Measurements from ENCODE around the gene MTUS2.

DNA sequence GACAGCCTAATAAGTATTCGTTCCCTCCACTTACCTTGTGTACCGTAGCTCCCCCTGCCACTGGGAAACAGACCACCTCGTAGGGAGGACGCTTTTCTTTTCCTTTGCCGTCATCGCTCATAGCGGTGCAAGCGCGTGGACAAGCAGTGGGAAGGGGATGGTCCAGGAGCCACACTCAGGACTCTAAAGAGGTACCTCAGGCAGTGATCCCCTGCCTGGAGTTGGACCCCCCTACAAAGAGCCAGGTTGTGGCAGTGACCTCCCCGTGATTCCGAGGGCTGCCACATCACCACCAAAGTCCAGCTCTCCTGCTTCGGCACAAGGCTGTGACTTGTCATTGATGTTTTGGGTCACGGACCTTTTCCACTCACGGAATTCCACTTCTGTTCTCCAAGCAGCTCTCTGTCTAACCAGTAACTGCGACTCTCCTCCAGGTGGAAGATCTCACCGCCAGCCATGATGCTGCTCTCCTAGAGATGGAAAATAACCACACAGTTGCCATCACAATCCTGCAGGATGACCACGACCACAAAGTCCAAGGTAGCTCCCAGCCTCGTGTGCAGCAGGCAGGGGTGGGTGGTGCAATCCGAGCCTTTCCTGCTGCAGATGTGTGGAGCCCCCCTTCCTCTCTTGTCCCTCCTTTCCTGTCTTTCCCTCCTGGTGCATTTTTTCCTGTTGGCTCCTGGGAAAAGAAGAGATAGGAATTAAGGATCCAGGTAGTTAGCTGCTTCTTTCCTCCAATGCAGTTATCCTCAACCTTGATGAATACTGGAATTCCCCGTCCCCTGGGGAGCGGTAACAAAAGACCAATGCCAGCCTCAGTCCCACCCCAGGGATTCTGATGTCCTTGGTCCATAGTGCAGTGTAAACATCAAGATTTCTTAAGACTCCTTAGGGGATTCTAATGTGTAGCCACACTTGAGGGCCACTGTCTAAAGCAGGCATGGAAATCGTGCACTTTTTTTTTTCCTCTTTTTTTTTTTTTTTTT, 667.6 kb downstream of the MTUS2 start:
- TF ChIP-seq, protein P1, sequence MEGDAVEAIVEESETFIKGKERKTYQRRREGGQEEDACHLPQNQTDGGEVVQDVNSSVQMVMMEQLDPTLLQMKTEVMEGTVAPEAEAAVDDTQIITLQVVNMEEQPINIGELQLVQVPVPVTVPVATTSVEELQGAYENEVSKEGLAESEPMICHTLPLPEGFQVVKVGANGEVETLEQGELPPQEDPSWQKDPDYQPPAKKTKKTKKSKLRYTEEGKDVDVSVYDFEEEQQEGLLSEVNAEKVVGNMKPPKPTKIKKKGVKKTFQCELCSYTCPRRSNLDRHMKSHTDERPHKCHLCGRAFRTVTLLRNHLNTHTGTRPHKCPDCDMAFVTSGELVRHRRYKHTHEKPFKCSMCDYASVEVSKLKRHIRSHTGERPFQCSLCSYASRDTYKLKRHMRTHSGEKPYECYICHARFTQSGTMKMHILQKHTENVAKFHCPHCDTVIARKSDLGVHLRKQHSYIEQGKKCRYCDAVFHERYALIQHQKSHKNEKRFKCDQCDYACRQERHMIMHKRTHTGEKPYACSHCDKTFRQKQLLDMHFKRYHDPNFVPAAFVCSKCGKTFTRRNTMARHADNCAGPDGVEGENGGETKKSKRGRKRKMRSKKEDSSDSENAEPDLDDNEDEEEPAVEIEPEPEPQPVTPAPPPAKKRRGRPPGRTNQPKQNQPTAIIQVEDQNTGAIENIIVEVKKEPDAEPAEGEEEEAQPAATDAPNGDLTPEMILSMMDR (IDR thresholded peaks at IDR 0.05; ENCODE audit: insufficient read depth, low read length, poor library complexity, severe bottlenecking) = no peak
- TF ChIP-seq EZH2phosphoT487 (conservative IDR thresholded peaks at IDR 0.05; ENCODE audit: low read length) = no peak

Data from SU-DHL-6 (cell line).